Ovary (tissue), 3 donors: ENCODE data around the gene CAMKMT.

Source experiments
- CTCF ChIP-seq, 3 donors: fragments of 450-650 bp in 2 of 3; fragments of 200-600 bp in 1 of 3; IDR thresholded peaks; one replicate each; pipeline versions ENCODE4 v1.5.1 to v1.8.0; 2016 to 2022; ENCODE audit warnings: antibody characterized with exemption in 3 of 3, mild to moderate bottlenecking in 1 of 3
- POLR2A ChIP-seq: fragments of 450-650 bp; IDR thresholded peaks from one replicate; pipeline ENCODE4 v1.6.1; 2017; ENCODE audit warnings: antibody characterized with exemption, mild to moderate bottlenecking, moderate library complexity
- donor health status: DM: no; HTN: no; CAD: no.

- TF ChIP-seq POLR2A (no peak), CTCF (IDR thresholded peaks at IDR 0.05) (no peak)
Measured at GRCh38 chr2:44668336-44668735, 306.6 kb downstream of the CAMKMT start.
